PC-3 (cell line): ENCODE data around the gene PLAAT4. TPM values are rescaled to one million over a fixed set of nuclear protein-coding genes. Genes with fewer than 3 reads are reported as not detected.

Experiments
- ATAC-seq: fragments of 200-7000 bp; cut with Tn5 transposase; 2 replicates; pipeline ENCODE4 v1.9.1; 2020; ENCODE audit warnings: mild to moderate bottlenecking, moderate library complexity
- BruUV-seq: library from RNA; stranded (reverse); fragments of 400-500 nt; replicated peaks from 2 replicates; lab custom pipeline; 2021; lab: Mats Ljungman, UMichigan
- CTCF ChIA-PET: fragments of 300-600 bp; sonication (Branson Sonifier 250); formaldehyde crosslinking; loops from one replicate; lab custom pipeline; 2022; ENCODE audit warnings: antibody characterized with exemption; lab: Charles Lee
- POLR2A ChIA-PET: fragments of 300-600 bp; sonication (Branson Sonifier 250); formaldehyde crosslinking; loops from one replicate; lab custom pipeline; 2022; ENCODE audit warnings: antibody characterized with exemption; ENCODE audit not compliant: unreplicated experiment; lab: Charles Lee
- DNase-seq: peaks from one replicate; pipeline ENCODE4 v3.0.0-alpha.2; 2015
- H2AFZ ChIP-seq: fragments of 300-600 bp; sonication (generic); 2 replicates; pipeline ENCODE4 v1.6.0; 2016; ENCODE audit warnings: antibody characterized with exemption, low read length
- H3F3A ChIP-seq: fragments of 300-600 bp; sonication (generic); one replicate; pipeline ENCODE4 v1.6.0; 2017; ENCODE audit warnings: antibody characterized with exemption, low read length, control low read depth, mild to moderate bottlenecking; ENCODE audit not compliant: unreplicated experiment
- H3K27ac ChIP-seq: fragments of 300-600 bp; sonication (generic); 2 replicates; pipeline ENCODE4 v1.5.1; 2016; ENCODE audit warnings: mild to moderate bottlenecking, low read length
- H3K27me3 ChIP-seq: fragments of 300-600 bp; sonication (generic); 2 replicates; pipeline ENCODE4 v1.6.1; 2016; ENCODE audit warnings: low read length, mixed read lengths
- H3K36me3 ChIP-seq: fragments of 300-600 bp; sonication (generic); 2 replicates; pipeline ENCODE4 v1.6.1; 2016; ENCODE audit warnings: low read depth, mixed run types, low read length, mixed read lengths
- H3K4me1 ChIP-seq: fragments of 300-600 bp; sonication (generic); 2 replicates; pipeline ENCODE4 v1.5.1; 2016; ENCODE audit warnings: low read length; ENCODE audit not compliant: insufficient read depth
- H3K4me2 ChIP-seq: fragments of 300-600 bp; sonication (generic); 2 replicates; pipeline ENCODE4 v1.6.0; 2016; ENCODE audit warnings: low read length
- H3K4me3 ChIP-seq: fragments of 300-600 bp; sonication (generic); 2 replicates; pipeline ENCODE4 v1.5.1; 2016; ENCODE audit warnings: mild to moderate bottlenecking, low read length, mixed read lengths
- H3K79me2 ChIP-seq: fragments of 300-600 bp; sonication (generic); 2 replicates; pipeline ENCODE4 v1.6.1; 2017; ENCODE audit warnings: low read length, mixed read lengths
- H3K9ac ChIP-seq: fragments of 300-600 bp; sonication (generic); 2 replicates; pipeline ENCODE4 v1.6.0; 2016; ENCODE audit warnings: mild to moderate bottlenecking, low read length
- H3K9me2 ChIP-seq: fragments of 300-600 bp; sonication (generic); replicated peaks from 2 replicates; pipeline ENCODE4 v1.6.1; 2016; ENCODE audit warnings: mixed run types, low read length, mixed read lengths
- H3K9me3 ChIP-seq: fragments of 300-600 bp; sonication (generic); 2 replicates; pipeline ENCODE4 v1.6.1; 2016; ENCODE audit warnings: low read length, mixed read lengths
- H4K20me1 ChIP-seq: fragments of 300-600 bp; sonication (generic); 2 replicates; pipeline ENCODE4 v1.6.1; 2016; ENCODE audit warnings: low read length, mixed read lengths
- CTCF ChIP-seq: fragments of 300-600 bp; sonication (generic); conservative IDR thresholded peaks from 2 replicates; pipeline ENCODE4 v1.5.1; 2017; ENCODE audit warnings: antibody characterized with exemption, low read depth, mild to moderate bottlenecking, low read length
- EZH2 ChIP-seq: fragments of 300-600 bp; sonication (generic); IDR thresholded peaks from one replicate; pipeline ENCODE4 v1.6.1; 2017; ENCODE audit warnings: antibody characterized with exemption, mild to moderate bottlenecking, low read length; ENCODE audit not compliant: unreplicated experiment
- EZH2phosphoT487 ChIP-seq: fragments of 300-600 bp; sonication (generic); IDR thresholded peaks from 2 replicates; pipeline ENCODE4 v1.6.1; 2018; ENCODE audit warnings: mild to moderate bottlenecking, antibody characterized with exemption, low read length, borderline replicate concordance
- intact Hi-C: fragments of 100-400 bp; cut with micrococcal nuclease; formaldehyde crosslinking; loops from 2 replicates; pipeline ENCODE4 v1.9.0; 2023
- total RNA-seq: library from RNA; depleted of rRNA; stranded (reverse); fragments of >200 nt; gene quantifications from 2 replicates; pipeline ENCODE4 v1.2.3, GENCODE V29; 2014

PLAAT4 gene
- total RNA-seq, 1 experiment from 2014 or later, result 5.4 TPM

GRCh38 chr11:63551889-63552266 is 15.3 kb downstream of the PLAAT4 start:
- H3K27me3 ChIP-seq, result no peaks in the 10 kb centered on the region
- H3F3A ChIP-seq, result no peaks in the 10 kb centered on the region
- H3K4me1 ChIP-seq, result peaks cover 17% of the 10 kb centered on the region
- no peak overlapping the region for H3K27ac ChIP-seq
- intact Hi-C loops, result no loop called here
- no peaks in the 10 kb centered on the region for H3K36me3 ChIP-seq
- BruUV-seq, result no TSS peak
- ChIA-PET POLR2A (interaction anchor here (0.6 kb wide), 2 partner anchors 9 to 664 kb away, joined by 5 to 13 read pairs; no protein-coding TSS in a partner anchor), CTCF (no interaction called here)
- no peak overlapping the region for H3K4me3 ChIP-seq
- ATAC-seq (no peak), DNase-seq (no peak)
- H3K79me2 ChIP-seq, result no peaks in the 10 kb centered on the region
- H3K9me3 ChIP-seq, result no peaks in the 10 kb centered on the region
- H3K9ac ChIP-seq, result no peak overlapping the region
- H3K4me2 ChIP-seq, result no peak overlapping the region
- no peaks in the 10 kb centered on the region for H4K20me1 ChIP-seq
- no peaks in the 10 kb centered on the region for H3K9me2 ChIP-seq
- H2AFZ ChIP-seq, result no peak overlapping the region
- no peak for TF ChIP-seq CTCF
- TF ChIP-seq EZH2, result no peak
- TF ChIP-seq EZH2phosphoT487, result no peak

- no TSS peak for BruUV-seq
- ChIA-PET CTCF (no interaction called here), POLR2A (no interaction called here)
- H3K9me3 ChIP-seq, result no peaks in the 10 kb centered on the region
- peak overlapping the region; percentile 22 for H2AFZ ChIP-seq
- no peak overlapping the region for H3K4me3 ChIP-seq
- ATAC-seq (peak; percentile 88), DNase-seq (peak; percentile 64)
- intact Hi-C loops, result no loop called here
- H3K9me2 ChIP-seq, result no peaks in the 10 kb centered on the region
- H3K27me3 ChIP-seq, result no peaks in the 10 kb centered on the region
- no peak overlapping the region for H3K9ac ChIP-seq
- H3K4me1 ChIP-seq, result peaks cover 17% of the 10 kb centered on the region
- no peaks in the 10 kb centered on the region for H3K79me2 ChIP-seq
- H3K36me3 ChIP-seq, result no peaks in the 10 kb centered on the region
- H3K4me2 ChIP-seq, result no peak overlapping the region
- TF ChIP-seq EZH2phosphoT487, result no peak
- H3K27ac ChIP-seq, result peak overlapping the region; percentile 44
- H4K20me1 ChIP-seq, result no peaks in the 10 kb centered on the region
- H3F3A ChIP-seq, result no peaks in the 10 kb centered on the region
Observed at GRCh38 chr11:63552921-63553320, 16.3 kb downstream of the PLAAT4 start.

- CTCF ChIA-PET, result no interaction called here
- H3K9ac ChIP-seq, result no peak overlapping the region
- H2AFZ ChIP-seq, result peak overlapping the region; percentile 51
- H3K4me1 ChIP-seq, result peaks cover 17% of the 10 kb centered on the region
- ATAC-seq (peak; percentile 23), DNase-seq (peak; percentile 22)
- POLR2A ChIA-PET, result no interaction called here
- H3K4me2 ChIP-seq, result 0 out of 2 replicates have a peak overlapping the region, but pooled peaks have one; percentile 7
- no peaks in the 10 kb centered on the region for H3F3A ChIP-seq
- no peaks in the 10 kb centered on the region for H3K36me3 ChIP-seq
- intact Hi-C loops, result no loop called here
- TF ChIP-seq CTCF, result no peak
- no peak for TF ChIP-seq EZH2
- no peak for TF ChIP-seq EZH2phosphoT487
- H3K9me2 ChIP-seq, result no peaks in the 10 kb centered on the region
- H3K79me2 ChIP-seq, result no peaks in the 10 kb centered on the region
- H3K4me3 ChIP-seq, result no peak overlapping the region
- H3K9me3 ChIP-seq, result no peaks in the 10 kb centered on the region
- peak overlapping the region; percentile 44 for H3K27ac ChIP-seq
- no peaks in the 10 kb centered on the region for H3K27me3 ChIP-seq
- no TSS peak for BruUV-seq
- no peaks in the 10 kb centered on the region for H4K20me1 ChIP-seq
Observed at GRCh38 chr11:63553759-63554158, 17.2 kb downstream of the PLAAT4 start.
